ENCODE measurements around the gene PCOLCE2.

- no peak for TF ChIP-seq PATZ1 (CRISPR knock-in tag; IDR thresholded peaks at IDR 0.05; ENCODE audit: borderline replicate concordance)
- no peak for TF ChIP-seq GLIS3 (CRISPR knock-in tag; IDR thresholded peaks at IDR 0.05)
- TF ChIP-seq ZNF565 (CRISPR knock-in tag; conservative IDR thresholded peaks at IDR 0.05; ENCODE audit: low read depth): no peak
- no peak for TF ChIP-seq POU6F1 (CRISPR knock-in tag; IDR thresholded peaks at IDR 0.05; ENCODE audit: borderline replicate concordance, low read depth)
- no peak for TF ChIP-seq CREB5 (CRISPR knock-in tag; IDR thresholded peaks at IDR 0.05; ENCODE audit: low read depth)
- no peak for TF ChIP-seq CSDC2 (CRISPR knock-in tag; IDR thresholded peaks at IDR 0.05)
- no peak for TF ChIP-seq BACH2 (CRISPR knock-in tag; IDR thresholded peaks at IDR 0.05; ENCODE audit: borderline replicate concordance)
These were observed 530 bp upstream of the PCOLCE2 start for GRCh38 chr3:142889212-142890014.

Data from SK-N-SH treated with all-trans-retinoic acid at 6 μM for 48 hours (cell line).